HPDE6-E6E7 (cell line): Measurements from ENCODE around the gene PXK.

Source experiments
- DNase-seq: peaks from one replicate; pipeline ENCODE4 v3.0.0; 2011; ENCODE audit warnings: missing footprints; ENCODE audit errors: extremely low spot score

PXK gene

DNA sequence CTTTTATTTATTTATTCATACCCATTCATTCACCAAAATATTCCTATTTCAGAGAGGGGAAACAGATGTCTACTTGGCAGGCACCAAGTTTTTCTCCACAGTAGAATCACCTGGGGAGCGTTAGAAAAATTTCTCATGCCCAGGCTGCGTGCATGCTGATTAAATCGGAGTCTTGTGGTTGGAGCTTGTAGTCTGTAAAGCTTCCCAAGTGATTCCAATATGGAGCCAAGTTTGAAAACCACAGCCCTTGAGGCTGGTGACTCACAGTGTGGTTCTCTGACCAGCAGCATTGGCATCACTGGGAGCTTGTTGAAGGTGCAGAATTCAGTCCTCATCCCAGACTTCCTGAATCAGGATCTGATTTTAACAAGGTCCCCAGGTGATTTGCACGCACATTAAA is 51.2 kb downstream of the PXK start:
- DNase-seq: peak; percentile 49

DNA sequence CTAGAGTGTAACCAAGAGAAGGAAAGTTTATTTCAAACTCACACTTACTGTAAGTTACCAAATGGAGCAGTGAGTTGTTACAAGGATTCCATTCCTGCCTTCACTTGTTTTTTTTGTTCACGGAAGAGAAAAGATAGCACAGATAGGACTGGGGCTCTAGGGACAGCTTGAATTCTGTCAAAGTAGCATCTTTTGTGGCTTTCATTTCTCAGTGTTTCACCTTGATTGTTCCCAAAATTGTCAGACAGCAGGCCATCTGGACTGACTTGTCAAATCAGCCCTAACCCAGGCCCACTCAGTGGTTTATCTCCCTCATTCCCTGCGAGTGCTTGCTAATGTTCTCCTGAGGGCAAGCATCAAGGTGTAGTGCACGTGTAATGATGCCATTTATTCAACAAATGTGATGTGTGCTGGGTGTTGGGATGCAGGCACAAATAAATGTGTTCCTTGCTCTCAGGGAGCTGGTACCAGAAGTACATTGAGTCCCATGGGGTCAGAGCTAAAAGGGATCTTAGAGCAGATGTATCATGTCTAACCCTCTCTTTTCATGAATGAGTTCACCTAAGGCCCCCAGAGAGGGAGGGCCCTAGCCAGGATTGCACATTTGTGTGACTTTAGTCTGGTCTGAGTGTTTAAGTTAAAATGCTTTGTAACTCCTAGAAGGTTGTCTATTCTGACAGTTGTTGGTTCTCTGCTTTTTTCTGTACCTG is 51.8 kb downstream of the PXK start:
- DNase-seq: no peak

DNA sequence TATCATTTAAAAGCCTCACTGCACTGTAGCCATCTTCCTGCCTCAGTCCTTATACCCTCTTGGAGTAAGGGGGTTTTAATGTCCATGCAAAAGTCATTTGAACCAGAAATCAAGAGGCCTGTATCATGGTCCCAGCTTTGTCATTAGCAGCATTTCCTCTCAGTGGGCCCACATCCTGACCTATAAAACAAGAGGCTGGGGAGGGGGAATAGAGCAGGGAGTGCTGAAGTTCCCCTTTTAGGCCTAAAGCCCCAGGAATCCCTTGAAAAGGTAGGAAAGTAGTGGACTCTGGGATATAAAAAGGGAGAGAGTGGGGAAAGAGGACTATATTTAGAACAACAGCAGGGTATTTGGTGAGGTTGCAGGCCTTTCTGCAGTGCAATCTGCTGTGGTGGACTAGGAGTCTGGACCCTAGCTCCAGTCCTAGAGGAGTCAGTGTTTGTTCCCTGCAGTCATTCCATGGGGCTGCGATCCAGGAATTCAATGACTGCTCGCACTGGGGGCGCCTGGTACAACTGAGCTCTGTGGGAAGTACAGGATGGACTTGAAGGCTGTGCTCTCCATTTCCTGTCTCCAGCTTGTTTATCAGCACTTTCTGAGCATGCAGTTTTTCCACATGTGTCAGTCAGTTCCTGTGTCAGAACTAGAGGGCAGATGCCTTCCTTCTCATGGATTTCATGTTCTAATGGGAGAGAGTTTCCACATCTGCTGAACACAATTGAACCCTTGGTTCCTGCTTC is 54.1 kb downstream of the PXK start:
- DNase-seq: no peak

DNA sequence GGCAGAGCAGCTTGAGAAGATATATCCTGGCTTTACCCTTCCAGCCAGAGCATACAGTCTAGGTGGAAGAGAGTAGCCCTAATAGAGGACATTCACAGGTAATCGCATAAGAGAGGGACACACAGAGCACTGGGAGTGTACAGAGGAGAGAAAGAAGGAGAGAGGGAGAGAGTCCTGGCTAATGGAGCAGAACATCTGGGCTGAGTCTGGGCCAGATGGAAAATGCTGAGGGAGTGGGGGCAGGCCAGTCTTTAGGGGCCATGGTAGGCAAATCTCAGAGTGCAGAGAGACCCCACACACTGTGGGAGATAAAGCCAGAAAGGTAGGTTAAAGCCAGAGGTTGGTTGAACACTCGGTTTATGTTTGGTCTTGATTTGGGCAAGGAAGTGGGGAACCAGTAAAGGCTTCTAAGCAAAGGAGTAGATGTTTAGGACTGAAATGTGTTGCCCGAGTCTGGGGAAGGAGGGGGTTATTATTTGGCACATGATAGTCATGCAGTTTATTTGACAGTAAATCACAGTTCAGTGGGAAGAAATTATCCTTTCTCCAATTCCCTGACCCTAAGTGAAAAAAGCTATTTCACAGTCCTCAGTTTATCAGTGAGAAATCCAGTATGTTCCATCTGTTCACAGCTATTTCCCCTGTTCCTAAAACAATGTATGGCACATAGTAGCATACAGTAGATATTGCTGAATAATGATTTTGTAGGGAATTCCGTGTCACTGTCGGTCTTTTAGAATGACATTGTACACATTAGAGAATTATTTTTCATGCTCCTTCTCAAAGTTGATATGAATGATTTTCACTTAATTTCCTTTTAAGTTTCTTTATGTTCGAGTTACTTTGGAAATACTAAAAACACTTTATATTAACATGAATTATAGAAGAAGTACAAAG is 55.2 kb downstream of the PXK start:
- no peak for DNase-seq

DNA sequence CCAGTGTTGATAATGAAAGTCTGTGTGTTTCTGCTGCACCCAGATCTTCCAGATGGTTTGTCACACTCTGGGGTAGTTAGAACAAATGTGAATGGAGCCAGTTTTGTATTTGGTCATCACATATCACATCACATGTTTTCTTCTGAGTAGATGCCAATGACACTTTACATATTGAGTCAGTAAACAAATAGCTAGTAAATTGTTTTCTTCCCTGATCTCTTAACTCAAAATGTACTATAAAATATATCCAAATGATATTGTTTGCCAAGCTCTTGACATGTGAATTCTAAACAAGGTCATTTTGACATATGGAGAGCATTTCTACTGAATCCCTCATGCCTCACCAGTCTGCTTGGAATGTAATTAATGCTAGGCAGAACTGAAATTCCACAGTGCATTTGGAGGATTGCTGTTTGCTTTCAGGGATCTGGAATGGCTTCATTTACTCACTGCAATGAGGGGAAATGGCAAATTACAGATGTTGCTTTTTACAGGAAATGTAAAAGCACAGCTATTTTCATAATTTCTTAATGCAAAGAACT is 55.9 kb downstream of the PXK start:
- no peak for DNase-seq

DNA sequence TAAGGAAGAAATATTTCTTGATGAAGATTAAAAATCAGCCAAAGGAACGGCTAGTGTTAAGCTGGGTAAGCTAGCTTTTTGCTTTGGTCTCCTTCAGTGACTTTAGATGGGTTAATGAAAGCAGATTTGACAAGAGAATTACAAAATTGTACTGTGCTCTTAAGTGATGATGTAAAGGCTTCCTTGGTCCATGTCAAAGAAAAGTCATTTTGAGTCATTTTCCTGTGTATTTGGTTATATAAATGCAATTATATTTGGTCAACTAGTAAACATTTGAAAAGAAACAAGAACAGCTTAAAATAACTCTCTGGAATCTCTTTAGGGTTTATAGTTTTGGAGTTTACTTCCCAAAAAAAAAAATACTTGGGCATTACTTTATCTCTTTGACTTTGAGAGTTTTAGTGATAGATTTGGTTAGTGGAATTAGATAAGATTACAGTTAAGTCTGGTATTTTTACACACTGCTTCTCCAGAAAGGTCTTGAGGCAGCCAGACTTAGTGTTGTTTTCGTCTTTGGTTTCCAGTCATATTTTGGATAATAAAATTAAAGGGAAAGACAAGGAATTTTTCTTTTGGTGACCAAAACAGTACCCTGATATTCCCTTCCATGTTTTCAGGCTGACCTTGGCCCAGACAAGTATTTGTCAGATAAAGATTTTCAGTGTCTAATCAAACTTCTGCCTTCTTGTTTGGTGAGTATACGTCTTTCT is 58.6 kb downstream of the PXK start:
- no peak for DNase-seq

DNA sequence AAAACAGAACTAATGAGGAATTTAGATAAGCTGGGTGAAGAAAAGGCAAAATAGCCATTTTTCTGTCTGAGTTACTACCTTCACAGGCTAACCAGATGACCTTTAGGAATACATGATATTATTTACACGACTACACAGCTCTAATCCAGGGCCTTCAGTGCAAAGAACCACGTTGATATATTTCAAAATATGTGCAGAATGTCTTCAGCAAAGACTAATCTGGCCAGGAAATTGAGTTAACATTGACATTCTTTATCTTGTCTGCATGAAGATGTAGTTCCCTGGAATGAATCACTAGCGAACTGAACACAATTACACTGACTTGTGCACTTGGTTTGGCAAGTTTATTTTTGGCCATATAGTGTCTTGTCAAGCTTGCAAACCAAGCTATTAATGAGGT is 59.5 kb downstream of the PXK start:
- no peak for DNase-seq

DNA sequence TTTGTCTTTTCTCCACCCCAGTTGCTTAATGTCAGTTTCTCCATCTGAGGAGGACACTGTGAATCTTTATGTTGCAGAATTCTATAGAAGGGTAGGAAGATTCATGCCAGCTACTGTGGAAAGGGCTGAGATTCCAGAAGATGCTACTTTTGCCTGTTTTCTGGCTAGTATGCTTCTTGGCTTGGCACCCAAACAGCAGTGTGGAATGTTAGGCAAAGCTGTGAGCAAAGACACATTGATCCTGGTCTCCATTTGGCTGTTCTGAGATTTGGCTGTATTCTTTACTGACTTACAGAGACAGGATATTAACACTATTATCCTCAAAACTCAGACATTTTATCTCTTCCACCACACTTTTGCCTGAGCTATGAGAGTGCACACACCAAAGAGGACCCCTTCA is 61.6 kb downstream of the PXK start:
- DNase-seq: no peak

DNA sequence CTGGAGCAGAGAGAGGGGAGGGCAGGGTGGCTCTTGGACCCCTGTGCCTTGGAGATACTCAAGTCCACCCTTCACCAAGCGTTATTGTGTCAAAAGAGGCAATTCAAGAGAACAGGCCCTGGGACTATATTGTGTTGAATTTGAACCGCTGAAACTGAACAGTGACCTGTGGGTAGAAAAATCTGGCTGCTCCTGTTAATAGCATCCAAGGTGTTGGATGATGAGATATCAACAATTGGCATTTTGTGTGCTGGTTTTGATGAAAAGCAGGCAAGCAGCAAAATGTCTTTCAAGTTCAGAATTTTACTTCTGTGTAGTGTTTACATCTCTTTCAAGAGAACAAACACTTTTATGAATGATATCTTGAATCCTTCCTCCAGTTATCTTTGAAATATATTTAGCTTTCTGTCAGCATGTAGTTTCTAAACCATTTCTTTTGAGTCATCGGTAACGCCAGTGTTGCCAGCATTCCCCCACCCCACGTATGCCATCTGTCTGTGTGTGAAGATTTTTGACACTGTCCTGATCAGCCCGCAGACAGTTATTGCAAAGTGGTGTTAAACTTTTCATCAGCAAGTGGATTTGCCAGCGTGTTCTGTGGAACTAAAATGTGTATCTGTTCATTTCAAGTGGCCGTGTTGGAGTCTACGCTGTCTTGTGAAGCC is 66.1 kb downstream of the PXK start:
- DNase-seq: no peak

DNA sequence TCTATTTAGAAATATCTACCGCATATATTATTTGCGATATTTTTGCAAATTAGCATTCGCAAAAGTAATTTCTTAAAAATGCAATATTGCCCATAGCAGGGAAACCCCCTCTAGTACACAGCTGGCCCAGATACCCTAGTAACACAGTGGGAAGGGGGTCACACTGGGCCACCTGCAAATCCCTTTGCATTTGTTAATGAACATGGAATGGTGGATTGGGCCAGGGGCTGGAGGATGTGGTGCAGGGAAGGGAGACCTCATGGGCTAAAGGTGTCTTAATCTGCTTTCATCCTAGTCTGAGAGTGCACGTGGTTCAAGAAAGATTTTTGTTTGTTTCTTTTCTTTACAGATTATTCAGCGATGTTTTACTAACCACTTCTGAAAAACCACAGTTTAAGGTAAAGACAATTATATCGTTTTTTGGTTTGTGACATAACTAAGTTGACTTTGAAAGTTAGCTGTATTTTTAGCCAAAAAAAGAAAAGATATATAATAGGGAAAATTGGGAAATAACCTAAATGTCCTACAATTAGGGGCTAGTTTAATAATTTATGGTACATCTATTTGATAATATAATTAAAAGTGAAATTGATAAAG is 70.9 kb downstream of the PXK start:
- no peak for DNase-seq

DNA sequence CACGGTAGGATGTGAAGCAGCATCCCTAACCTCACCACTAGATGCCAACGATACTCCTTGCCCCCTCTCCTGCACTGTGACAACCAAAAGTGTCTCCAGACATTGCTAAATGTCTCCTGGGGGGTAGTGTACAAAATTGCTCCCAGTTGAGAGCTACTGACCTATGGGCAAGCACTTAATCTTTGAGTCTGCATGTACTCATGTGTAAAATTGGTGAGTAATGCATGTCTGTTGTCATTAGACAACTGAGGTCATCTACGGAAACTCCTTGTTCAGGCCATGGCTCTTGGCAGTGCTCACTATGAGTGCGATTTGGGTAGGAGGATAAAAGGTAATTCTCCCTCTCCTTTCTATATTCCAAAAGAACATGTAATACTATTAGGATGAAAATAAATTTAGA is 71.7 kb downstream of the PXK start:
- no peak for DNase-seq

DNA sequence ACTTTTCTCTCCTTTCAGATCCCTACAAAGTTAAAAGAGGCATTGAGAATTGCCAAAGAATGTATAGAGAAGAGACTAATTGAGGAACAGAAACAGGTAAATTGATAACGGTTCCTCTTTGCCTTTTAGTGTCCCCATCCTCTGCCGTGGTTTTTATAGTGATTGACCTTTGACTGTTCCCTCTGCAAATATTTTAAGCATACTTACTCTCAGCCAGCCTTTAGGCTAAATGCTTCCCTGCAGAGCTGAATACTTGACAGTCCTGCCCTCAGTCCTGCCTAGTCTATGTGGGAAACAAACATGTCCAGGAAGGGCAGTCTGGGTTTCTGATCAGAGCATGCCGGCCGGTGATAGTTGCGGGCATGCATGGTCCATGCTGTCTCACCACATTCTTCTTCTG is 76.2 kb downstream of the PXK start:
- DNase-seq: no peak

DNA sequence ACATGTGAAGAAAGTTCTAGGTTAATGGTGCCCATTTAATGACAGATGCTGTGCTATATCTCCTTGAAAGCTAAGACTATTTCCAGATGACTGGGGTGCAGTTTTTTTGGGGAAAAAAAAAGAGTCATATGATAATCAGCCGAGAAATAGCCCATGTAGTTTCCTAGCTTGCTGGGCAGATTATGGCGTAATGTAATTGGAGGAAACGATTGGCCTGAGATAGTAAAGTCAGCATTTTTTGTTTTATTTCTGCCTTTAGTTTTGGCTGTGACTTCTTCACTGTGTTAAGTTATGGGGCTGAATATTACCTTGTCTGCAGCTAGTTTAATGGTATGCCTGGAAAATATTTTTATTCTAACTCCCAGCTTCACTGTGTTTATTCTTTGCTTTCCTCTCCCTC is 77.0 kb downstream of the PXK start:
- no peak for DNase-seq

DNA sequence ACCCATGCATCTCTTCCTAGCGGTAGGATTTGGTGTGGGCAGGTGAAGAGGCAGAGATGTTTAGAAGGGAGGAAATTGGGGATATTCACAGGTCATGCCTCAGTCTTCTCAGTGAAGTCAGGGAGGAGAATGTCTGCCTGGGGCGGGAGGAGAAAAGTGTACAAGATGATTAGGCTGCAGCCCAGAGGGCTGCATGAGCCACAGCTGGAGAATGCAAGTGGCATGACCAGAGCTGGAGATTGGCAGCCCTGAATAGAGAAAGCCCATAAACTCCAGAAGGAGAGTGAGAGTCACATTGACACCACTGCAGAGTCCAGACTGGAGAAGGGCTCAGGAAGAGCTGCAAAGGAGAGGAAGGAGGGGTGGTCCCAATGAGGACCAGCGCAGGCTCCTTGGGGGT is 78.3 kb downstream of the PXK start:
- no peak for DNase-seq

DNA sequence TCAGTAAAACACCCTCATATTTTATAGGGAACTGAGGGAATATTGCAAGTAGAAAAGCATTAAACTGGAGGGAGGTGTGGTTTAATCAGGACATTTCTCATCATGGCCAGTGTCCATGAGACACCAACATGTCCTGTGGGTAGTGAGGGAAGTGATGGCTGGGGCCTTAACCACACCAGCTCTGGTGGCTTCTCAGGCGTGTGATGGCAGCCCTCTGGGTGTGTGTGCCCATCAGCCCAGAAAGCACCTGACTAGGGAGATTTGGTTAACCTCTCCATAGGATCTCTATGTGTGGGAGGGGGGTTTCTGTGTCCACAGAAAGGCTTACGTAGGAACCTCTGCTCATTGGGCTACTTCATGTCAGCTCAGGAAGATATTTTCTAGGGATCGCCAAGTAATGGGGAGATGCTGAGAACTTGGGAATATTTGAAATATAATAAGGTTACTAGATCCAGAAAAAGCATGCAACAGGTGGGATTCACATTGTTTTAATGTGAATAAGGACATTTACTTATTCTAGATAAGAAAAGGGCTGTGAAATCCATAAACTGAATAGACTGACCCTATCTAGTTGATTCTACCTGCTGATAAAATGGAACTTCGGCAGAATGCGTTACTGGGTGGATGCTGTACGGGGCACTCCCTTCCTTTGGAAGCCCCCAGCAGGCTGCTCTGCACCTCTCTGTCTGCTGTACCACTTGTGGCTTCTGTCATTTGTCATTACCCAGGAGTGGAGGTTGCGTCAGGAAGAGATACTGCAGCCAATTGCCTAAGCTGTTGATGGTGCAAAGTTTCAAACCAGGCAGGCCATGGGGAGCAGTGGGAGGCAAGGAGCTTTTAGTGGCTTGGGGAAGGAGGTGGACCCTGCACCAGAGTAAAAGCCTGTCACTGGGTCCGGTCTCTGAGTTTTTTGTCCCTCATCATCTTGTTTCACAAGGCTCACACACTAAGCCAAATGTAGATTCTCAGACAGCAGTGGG is 79.4 kb downstream of the PXK start:
- no peak for DNase-seq

DNA sequence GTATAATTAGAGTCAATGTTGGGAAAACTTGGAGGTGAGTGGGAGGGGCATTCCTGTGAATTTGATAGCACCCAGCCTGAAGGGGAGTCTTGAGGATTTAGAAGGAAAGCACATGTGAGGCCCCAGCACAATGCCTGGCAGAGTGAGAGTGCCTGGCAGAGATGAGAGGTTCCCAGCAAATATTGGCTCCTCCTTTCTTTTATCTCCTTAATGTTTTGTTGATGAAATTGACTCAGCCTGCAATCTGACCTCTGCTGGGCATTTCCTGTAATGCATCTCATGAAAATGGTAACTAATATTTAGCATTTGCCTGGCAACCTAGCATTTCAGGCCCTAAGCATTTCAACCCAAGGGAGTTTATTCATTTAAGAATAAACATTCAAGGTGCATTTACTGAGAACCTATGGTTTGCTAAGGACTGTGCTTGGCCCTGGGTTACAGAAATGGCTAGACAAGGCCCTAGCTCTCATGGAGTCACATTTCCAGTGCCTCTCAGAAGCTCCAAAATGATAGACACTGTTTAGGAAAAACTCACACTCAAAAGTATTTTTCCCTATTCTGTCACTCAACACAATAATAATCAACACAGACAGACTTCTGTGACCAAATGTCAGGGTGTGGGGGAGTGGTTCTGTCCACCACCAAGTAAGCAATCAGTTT is 82.0 kb downstream of the PXK start:
- no peak for DNase-seq

DNA sequence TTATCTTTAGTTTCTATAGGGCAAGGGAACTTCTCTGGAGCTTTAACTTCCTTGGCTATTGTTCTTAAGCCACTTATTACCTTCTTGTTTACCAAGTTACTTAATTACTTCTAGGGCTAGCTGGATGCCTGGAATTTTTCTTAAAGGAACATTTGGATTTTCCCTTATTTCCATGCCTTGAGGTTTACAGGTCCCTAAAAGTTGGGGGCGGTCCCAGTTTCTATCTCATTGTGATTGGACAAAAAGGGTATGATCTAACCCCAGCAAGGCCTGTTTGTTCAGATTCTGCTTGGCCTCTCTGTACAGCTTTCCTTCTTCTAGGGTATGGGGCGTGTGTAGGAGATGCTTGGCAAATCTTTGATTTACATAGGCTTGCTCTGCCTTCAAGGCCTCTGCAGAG is 83.5 kb downstream of the PXK start:
- no peak for DNase-seq

DNA sequence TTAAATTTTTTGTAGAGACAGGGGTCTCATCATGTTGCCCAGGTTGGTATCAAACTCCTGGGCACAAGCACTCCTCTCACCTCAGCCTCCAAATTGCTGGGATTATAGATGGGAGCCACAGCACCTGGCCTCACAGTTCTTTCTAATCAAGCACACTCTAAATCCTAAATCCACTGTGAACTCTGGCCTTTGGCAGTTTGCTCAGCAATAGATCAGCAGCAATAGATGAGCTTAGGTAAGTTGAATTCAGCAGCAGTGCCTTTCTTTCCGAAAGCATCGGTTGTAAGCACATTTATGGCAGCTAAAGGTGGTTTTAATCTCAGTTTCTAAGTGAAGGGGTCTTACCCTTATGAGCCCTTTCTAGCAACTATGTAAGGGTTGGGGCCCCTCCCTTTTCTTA is 84.4 kb downstream of the PXK start:
- no peak for DNase-seq

DNA sequence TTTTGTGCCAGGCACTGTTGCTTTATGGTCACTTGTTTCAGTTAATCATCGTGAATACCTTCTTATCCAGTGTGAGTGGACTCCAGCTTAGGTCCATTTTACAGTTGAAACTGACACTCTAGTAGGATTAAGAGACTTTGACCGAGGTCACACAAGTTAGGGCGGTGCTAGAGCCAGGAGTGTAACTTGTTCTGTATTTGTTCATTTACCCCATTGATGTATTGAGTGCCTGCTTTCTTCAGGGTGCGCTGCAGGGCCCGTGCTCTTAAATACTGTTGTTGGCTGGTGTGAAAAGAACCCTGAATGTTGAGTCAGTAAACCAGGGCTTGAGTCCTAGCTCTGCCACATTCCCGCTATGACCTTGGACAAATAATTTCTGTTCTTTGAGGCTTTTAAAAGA is 85.5 kb downstream of the PXK start:
- no peak for DNase-seq
